Measurements from ENCODE around the gene ATP10B. TPM values are rescaled to one million over a fixed set of nuclear protein-coding genes. Genes with fewer than 3 reads are reported as not detected.

Gene ATP10B
- total RNA-seq, 4 donors from 2014 or later: 17.9 to 29.6 (median 23.5) TPM

- intact Hi-C loops (cut with DNase I; ENCODE audit: low total_unique reads): no loop called here
- no peak for DNase-seq (ENCODE audit: low spot score in 2 of 2)
- no peak overlapping the region for H3K4me3 ChIP-seq (ENCODE audit: low read depth, poor library complexity, severe bottlenecking)
- TF ChIP-seq CTCF (IDR thresholded peaks at IDR 0.05) (no peak), POLR2A (IDR thresholded peaks at IDR 0.05) (no peak)
Measured at GRCh38 chr5:160550075-160550474, 301.9 kb downstream of the ATP10B start.

- intact Hi-C loops (cut with DNase I; ENCODE audit: low total_unique reads): no loop called here
- no peak for TF ChIP-seq POLR2A (IDR thresholded peaks at IDR 0.05)
- no peak for TF ChIP-seq CTCF (IDR thresholded peaks at IDR 0.05)
- DNase-seq (ENCODE audit: low spot score in 2 of 2): no peak
- no peak overlapping the region for H3K4me3 ChIP-seq (ENCODE audit: low read depth, poor library complexity, severe bottlenecking)
- WGBS, 2 donors: 58 to 68% methylated on average over 4 of the region's 4 CpGs
Measured at GRCh38 chr5:160548949-160549645, 302.9 kb downstream of the ATP10B start.

- no peak for DNase-seq (ENCODE audit: low spot score in 2 of 2)
- no peak for TF ChIP-seq POLR2A (IDR thresholded peaks at IDR 0.05)
- H3K4me3 ChIP-seq (ENCODE audit: low read depth, poor library complexity, severe bottlenecking): no peak overlapping the region
- intact Hi-C loops (cut with DNase I; ENCODE audit: low total_unique reads): no loop called here
- WGBS, 2 donors: 36 to 45% methylated on average over 1 of the region's 1 CpG
Measured at GRCh38 chr5:160547872-160548271, 304.1 kb downstream of the ATP10B start.

DNA sequence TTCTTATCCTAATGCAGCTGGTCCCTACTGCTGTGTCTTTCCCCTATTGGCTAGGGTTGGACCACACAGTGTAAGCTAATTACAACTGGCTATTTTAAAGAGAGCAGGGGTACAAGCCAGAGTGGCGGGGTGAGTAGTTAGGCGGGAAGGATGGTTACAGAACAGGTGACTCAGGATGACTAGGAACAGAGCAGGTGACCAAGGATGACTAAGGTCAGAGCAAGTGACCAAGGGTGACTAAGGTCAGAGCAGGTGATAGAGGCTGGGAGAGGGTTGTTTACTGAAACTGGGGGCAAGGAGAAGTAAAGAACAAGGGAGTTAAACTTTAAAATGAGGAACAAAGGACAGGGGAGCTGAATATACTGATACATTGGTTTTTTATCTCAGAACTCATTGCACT, 304.9 kb downstream of the ATP10B start:
- WGBS, 2 donors: 94 to 100% methylated on average over 2 of the region's 2 CpGs
- TF ChIP-seq CTCF (IDR thresholded peaks at IDR 0.05) (no peak), POLR2A (IDR thresholded peaks at IDR 0.05) (no peak)
- intact Hi-C loops (cut with DNase I; ENCODE audit: low total_unique reads): no loop called here
- H3K4me3 ChIP-seq (ENCODE audit: low read depth, poor library complexity, severe bottlenecking): no peak overlapping the region
- no peak for DNase-seq (ENCODE audit: low spot score in 2 of 2)

DNA sequence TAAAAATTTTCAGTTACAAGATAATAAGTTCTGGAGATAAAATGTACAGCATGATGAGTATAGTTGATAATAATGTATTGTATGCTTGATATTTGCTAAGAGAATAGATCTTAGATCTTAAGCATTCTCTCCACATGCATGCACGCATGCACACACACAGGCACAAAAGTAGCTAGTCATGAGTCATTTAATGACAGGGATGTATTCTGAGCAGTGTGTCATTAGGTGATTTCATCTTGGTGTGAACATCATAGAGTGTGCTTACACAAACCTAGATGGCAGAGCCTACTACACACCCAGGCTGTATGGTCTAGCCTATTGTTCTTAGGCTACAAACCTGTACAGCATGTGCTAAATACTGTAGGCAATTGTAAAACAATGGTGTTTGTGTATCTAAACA, 306.2 kb downstream of the ATP10B start:
- DNase-seq (ENCODE audit: low spot score in 2 of 2): no peak
- no peak overlapping the region for H3K4me3 ChIP-seq (ENCODE audit: low read depth, poor library complexity, severe bottlenecking)
- no peak for TF ChIP-seq CTCF (IDR thresholded peaks at IDR 0.05)
- 68 to 79% methylated on average over 1 of the region's 1 CpG for WGBS, 2 donors
- intact Hi-C loops (cut with DNase I; ENCODE audit: low total_unique reads): no loop called here

DNA sequence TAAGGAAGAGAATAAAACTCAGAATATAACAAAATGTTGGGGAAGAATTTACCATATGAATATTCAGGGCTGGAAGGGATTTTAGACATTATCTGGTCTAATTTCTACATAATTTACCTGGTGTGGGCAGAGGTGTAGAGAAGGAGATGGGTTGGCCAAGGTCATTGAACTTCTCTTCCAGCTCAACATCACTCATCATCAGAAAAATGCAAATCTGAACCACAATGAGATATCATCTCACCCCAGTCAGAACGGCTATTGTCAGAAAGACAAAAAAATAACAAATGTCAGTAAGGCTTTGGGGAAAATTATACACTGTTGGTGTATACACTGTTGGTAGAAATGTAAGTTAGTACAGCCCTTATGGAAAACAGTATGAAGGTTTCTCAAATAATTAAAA, 308.6 kb downstream of the ATP10B start:
- no peak overlapping the region for H3K4me3 ChIP-seq (ENCODE audit: low read depth, poor library complexity, severe bottlenecking)
- TF ChIP-seq POLR2A (IDR thresholded peaks at IDR 0.05) (no peak), CTCF (IDR thresholded peaks at IDR 0.05) (no peak)
- no peak for DNase-seq (ENCODE audit: low spot score in 2 of 2)
- intact Hi-C loops (cut with DNase I; ENCODE audit: low total_unique reads): no loop called here
- WGBS, 2 donors: 57 to 70% methylated on average over 1 of the region's 1 CpG
